GM18505 (cell line): ENCODE measurements around the gene NME7.

Experiments used
- ATAC-seq: cut with Tn5 transposase; IDR thresholded peaks from one replicate; pipeline ENCODE4 v1.9.1; 2021; ENCODE audit not compliant: unreplicated experiment
- POLR2A ChIP-seq: IDR thresholded peaks from 4 replicates; pipeline ENCODE4 v1.6.1; 2011; ENCODE audit warnings: borderline replicate concordance; ENCODE audit not compliant: insufficient read depth, insufficient read length; ENCODE audit errors: extremely low read depth

The NME7 gene

DNA sequence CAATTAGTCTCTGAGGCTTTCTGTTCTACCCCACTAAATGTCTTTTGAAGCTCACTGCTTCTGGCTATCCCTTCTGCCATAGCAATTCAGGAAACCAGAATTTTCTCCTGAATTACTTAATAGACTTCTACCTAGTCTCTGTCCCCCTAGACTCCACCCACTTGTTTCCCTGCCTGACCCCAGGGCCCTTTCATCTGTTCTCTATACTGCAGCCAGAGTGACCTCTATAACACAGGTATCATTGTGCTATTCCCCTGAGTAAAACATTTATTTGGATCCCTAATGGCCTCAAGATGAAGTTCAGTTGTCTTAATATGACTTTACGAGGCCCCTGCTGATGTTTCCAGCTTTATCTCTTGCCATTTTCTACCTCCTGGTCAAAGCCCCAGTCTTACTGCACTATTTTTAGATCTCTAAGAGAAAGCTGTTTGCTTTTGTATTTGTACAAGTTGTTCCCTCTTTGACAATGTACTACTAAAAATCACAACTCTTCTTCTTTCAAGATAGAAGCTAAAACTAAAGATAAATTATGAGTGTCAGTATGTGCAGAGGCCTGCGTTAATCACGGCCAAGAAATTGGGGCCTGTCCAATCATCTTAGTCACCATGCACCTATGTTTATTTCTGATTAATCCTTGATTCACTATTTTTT, 206.6 kb downstream of the NME7 start:
- ATAC-seq: no peak

DNA sequence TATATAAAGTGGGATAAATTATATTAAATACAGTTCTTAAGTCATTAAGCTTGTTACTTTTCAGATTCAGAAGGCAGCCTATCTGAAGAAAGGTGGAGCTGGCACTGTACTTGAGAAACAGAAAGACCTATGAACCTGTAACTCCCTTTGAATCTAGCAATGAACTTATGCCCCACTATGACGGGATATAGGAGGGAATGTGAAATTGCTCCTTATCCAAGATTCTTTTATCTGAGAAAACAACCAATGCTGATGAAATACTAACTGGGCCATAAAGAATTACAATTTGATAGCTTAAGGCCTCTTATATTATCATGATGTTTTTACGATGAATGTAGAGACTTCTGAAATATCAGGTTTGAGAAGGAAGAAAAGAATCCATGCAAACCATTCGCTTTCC, 211.0 kb downstream of the NME7 start:
- no peak for ATAC-seq
- no peak for TF ChIP-seq POLR2A

More for the DNA sequence above, 206.6 kb downstream of the NME7 start:
- TF ChIP-seq POLR2A: no peak

DNA sequence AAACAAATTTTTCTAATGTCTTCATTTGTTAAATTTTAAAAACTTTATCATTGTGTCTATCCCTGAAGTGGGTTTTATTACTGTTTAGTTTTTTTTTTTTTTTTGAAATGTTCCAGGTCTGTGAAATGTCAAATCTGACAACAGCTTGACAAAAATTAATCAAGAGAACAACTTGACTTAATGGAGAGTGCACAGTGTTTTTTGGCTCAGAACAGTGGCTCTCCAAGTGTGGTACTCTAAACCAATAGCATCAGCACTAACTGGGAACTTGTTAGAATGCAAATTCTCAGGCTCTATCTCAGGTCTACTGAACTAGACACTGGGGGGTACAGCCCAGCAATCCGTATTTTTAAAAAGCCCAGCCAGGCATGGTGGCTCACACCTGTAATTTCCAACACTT, 211.9 kb downstream of the NME7 start:
- ATAC-seq: no peak
- TF ChIP-seq POLR2A: no peak

DNA sequence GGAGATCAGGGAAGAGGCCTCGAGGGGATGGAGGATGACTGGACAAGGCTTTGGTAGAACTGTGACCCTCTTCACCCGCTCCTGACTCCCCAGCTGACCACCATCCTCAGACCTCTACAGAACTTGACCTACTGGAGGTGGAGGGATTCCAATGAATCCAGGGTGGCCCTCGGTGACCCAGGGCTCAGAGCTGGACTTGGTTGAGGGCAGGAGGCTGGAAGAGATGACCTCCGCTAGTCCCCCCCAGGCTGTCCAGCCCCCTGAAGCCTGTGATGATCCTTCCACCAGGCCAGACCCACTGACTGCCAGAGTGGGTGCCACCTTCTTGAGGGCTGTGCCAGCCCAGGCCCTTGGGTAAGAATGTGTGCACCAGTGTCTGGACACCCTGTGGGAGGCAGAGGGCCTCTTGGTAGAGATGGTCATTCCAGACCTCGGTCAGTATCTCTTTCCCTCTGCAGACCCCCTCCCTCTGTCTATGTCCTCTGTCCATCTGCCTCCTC, 216.2 kb downstream of the NME7 start:
- no peak for ATAC-seq
- TF ChIP-seq POLR2A: no peak

DNA sequence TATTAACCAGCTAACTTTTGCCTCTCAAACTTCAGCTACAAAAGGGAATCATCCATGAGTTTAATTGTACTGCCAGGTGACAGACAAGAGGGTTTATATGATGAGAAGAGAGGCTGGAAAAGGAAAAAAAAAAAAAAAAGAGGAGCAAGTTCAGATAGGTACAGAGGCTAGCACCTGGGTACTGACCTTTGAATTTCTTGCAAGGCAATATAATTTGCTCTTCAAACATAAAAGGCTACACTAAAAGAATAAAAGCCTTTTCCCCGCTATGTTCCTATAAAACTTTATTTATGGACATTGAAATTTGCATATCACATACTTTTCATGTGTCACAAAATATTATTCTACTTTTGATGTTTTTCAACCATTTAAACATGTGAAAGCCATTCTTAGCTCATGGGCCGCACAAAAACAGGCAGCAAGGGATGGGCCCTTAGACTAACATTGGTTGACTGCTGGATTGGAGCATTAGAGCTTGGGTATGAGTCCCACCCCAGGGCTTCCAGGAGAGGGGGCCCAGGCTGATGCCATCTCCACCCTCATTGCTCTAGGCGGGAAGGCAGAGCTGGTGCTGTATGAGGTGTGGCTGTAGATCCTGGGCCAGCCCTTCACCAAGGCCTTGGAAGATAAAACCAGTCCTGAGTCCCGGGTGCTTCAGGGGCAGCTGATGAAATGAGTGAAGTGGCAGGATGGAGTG, 216.8 kb downstream of the NME7 start:
- no peak for ATAC-seq

DNA sequence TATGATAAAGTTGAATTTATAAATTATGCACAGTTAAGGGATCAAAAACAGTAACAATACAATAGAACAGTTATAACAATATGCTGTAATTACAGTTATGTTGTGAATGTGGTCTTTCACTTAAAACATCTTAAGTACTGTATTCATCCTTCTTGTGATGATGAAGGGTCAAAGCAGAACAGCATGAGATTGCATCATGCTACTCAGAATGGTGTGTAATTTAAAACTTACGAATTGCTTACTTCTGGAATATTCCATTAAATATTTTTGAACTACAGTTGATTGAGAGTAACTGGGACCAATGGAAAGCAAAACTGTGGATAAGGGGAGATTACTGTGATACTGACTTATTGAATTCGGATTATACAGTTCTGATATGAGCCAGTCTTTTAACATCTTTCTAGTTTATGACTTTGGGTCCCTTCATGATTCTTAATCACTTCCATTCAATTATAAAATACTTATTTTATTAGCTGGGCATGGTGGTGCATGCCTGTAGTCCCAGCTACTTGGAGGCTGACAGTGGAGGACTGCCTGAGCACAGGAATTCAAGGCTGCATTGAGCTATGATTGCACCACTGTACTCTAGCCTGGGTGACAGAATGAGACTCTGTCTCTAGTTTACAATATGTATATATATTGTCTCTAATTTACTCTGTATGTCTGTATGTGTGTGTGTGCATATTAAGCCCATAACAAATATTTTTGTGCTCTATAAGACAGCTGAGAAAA, 217.9 kb downstream of the NME7 start:
- no peak for ATAC-seq
- TF ChIP-seq POLR2A: no peak

More for the DNA sequence above, 216.8 kb downstream of the NME7 start:
- TF ChIP-seq POLR2A: no peak

DNA sequence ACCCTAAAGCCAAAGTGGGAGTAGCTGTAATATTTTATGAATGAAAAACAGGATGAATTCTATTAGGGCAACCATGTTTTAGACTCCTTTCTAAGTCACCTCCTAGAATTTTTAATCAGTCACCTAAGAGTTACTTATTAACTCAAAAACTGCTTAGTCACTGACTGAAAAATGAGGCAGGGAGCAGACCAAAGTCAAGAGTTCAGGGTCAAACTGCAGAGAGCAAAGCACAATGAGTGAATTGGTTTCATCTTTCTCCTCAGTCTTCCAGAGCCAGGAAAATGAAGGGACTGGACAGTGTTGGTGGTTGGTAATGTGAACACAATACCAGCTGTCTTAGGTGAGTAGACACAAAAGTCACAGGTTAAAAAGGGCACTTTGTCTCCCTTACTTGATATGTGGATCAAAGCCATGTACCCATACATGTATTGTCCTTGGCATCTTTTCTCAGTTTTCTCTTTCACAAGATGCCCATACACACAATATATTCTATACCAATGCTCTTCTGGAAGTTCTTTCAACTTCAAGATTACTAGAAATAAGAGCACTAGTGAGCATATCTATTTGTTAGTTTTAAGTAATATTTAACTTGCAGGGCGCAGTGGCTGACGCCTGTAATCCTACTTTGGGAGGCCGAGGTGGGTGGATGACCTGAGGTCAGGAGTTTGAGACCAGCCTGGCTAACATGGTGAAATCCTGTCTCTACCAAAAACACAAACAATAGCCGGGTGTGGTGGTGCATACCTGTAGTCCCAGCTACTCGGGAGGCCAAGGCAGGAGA, 218.9 kb downstream of the NME7 start:
- no peak for TF ChIP-seq POLR2A
- no peak for ATAC-seq

DNA sequence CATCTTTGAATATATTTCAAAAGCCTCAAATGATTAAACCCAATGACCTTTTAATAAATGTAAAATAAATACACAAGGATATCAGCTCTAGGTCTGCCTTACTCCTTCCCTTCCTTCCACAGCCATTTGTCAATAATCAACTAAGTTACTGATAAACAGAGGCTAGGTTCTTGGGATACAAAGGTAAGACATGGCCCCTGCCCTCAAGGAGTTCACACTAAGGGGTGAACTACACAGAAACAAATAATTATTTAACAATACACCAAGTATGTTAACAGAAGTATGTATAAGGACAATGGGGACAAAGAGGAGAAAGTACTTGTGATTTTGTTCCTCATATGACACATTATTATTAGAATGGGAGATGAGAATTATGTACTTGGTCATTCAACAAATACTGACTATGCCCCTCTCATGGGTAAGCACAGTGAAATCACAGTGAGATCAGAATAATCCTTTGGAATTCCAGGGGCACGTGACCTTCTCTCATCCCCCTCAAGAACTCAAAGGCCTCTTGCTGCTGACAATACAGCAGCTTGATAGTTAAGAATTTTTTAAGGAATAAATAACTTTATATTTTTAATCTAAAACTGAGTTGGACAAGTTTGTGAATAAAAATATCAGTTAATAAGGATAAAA, 220.9 kb downstream of the NME7 start:
- TF ChIP-seq POLR2A: no peak
- no peak for ATAC-seq

DNA sequence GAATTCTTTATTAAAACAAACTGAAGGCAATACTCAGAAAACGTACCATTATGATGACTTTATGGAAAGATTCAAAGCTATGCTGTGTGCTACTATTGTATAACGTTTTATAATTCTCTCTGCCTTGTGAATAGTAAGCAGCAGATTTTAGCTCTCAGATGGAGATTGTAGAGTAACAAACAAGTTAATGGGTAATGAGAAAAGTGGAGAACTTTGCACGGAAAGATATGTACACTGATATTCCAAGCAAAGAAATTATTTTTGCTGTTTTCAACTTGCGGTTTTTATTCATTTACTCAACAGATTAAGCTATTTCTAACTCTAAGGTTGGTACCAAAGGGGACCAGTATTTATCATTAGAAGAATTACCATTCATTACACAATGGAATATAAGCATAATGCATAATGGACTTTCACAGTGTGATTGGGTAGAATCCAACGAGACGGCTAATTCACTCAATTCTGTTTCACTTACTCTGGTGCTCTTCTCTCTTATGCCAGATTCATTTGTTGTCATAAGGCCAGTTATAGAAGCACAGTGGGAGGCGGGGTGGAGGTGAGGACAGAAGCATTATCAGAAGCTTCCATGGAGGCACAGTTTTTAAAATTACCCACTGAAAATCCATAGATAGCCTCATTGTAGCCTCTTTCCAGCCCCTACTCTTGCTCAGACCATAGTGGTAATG, 222.5 kb downstream of the NME7 start:
- ATAC-seq: no peak

DNA sequence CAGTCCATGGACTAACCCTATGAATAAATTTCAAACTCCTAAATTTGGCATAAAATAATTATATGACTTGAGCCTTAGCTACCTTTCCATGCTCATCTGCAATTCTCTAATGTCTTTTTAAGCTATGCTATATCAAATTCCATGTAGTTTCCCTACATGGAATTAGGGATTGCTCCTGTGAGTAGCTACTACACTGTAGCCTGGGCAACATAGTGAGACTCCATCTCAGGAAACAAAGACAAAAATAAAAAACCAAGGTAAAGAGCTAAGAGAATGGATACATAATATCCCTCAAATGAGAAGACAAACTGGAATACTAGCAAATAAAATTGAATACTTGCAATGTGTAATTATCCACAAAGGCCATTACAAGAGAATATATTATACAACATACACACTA, 223.6 kb downstream of the NME7 start:
- TF ChIP-seq POLR2A: no peak
- ATAC-seq: no peak

More for the DNA sequence above, 222.5 kb downstream of the NME7 start:
- TF ChIP-seq POLR2A: no peak

DNA sequence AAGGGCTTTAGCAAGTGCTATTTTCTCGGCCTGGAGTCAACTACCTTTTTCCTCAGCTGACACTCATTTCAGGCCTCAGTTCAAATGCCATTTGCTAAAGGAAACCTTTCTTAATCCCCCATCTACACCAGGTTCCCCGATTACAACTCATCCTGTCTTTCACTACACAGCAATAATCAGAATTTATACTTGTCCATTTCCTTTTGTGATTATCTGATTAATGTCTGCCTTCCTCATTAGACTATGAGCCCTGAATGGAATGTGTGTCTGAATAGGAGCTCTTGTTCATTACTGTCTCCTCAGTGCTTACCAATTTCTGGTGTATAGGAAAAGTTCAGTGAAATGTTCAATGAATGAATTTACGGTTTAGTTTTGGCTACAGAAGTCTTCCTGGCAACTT, 224.3 kb downstream of the NME7 start:
- TF ChIP-seq POLR2A: no peak
- no peak for ATAC-seq

DNA sequence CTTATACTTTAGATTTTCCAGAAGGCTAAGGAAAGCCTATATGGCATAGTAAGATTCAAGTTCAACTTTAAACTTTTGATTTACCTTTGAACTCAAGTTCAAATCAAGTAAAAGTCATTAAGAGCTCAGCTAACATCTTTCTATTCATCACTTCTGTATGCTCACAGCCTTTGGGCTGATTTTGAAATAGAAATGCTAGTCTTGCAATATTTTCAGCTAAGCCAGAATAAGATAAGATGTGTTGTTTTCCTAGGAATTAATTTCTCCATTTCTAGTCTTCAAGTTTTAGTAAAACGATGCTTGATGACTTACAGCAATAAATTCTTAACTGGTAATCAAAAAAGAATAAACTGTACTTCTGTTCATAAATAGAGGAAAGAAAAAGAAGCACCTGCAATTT, 225.5 kb downstream of the NME7 start:
- no peak for ATAC-seq
- no peak for TF ChIP-seq POLR2A
